ACHN (cell line): ENCODE results near the gene OBSL1.

ENCODE experiments used
- DNase-seq: peaks from one replicate; pipeline ENCODE4 v3.0.0-alpha.2; 2015
- in situ Hi-C: cut with HindIII; loops from 2 replicates; pipeline ENCODE4 v1.10.0; 2017; ENCODE audit warnings: low sequenced_read_pairs, low pct_ligation_motif_present, low pct_unique_long_range_greater_than_20kb

The OBSL1 gene

DNA sequence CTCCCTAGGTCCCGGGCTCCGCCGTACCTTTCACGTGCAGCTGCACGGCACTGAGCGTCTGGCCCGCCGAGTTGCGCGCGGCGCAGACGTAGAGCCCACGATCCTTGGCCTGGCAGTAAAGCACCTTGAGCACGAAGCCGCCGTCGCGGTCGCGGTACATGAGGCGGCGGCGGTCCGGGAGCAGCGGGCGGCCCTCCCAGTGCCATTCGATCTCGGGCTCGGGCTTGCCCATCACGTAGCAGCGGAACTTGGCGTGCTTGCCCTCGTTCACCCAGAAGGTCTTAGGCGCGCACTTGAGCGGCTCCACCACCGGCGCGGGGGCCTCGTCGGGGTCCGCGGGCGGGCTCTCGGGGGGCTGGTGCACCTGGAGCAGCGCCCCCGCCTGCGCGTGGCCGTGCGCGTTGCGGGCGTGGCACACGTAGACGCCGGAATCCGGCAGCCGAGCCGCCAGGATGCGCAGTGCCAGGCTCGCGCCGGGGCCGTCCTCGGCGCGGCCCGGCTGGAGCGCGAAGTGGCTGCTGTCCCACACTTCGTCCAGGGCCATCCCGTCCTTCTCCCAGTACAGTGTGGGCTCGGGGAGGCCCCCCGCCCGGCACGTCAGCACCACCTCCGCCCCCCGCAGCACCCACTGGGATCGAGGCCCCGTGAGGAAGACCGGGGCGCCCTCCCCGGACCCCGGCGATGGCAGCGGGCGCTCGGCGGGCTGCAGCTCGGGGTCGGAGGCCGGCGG lies 980 bp downstream of the OBSL1 start:
- peak; percentile 45 for DNase-seq
- in situ Hi-C loops = no loop called here

DNA sequence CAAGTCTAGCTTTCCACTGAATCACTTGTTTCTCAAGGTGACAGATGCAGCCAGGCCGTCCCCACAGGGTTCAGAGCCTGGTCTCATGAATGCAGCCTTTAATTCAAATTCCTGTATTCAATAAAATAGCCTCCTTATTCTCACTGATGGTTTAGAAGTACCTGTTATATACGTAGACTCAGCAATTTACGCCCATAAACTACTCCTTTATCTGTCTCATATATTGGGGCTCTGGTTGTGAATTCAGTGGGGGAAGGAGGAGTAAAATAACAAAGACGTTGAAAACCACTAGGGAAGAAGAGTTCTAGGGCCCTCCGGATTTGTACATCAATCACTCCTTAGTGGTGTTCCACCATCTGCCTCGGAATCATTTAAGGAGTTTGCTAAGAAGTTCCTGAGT lies 1.7 kb downstream of the OBSL1 start:
- in situ Hi-C loops = no loop called here
- no peak for DNase-seq

DNA sequence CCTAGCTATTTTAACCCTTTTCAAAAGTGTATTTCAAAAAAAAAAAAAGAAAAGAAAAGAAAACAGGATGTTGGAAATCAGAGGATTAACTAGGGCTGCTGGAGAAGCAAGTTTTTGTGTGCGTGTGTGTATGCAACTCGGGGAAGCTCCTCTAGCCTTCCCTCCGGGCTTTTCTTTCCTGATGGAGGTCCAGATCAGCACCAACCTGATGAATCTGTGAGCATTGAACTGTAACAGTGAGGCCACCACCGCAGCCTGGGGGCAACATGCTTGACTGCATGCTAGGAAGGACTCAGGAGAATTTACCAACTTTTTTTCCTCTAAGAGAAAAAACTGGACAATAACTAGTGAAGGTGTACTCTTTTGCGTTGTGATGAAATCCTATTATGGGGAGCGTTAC lies 2.3 kb downstream of the OBSL1 start:
- in situ Hi-C loops = no loop called here
- DNase-seq = no peak

DNA sequence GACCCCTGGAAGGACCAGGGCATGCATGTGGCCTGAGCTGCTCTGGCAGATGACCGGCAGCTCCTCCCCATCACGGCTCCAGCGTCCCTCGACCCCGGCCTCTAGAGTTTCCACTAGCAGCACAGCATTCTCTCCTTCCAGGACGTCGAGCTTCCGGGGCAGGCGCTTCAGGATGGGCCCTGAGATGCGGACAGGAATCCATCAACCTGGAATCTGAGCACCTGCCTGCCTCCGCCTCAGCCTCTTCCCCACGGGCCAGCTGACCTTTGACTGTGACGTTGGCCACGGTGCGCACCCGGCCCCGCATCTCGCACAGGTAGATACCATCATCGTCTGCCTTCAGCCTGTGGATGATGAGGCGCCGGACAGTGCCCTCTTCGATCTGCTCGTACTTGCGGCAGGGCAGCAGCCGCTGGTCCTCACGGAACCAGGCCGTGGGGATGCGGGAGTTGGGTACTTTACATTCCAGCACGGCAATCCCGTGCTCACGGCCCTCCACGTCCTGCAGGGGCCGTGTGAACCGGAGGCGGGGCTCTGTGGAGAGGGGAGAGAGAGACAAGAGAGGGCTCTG lies 3.5 kb downstream of the OBSL1 start:
- no peak for DNase-seq
- in situ Hi-C loops = no loop called here

DNA sequence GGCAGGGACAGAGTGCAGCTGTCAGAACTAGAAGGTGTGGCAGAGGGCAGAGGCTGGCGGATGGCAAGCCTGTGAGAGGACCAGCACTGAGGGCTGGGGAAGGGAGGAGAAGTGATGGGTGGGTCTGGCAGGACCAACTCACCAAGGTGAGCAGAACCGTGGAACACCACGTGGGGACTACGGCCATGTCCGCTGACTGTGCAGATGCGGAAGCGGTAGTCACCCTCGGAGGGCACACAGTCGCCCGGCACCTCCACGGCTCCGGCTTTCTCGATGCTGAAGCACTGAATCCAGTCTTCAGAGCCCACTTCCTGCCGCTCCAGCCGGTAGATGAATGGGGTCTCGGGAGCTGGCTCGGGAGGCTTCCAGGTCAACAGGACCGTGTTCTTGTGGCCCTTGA lies 4.2 kb downstream of the OBSL1 start:
- in situ Hi-C loops = no loop called here
- no peak for DNase-seq

DNA sequence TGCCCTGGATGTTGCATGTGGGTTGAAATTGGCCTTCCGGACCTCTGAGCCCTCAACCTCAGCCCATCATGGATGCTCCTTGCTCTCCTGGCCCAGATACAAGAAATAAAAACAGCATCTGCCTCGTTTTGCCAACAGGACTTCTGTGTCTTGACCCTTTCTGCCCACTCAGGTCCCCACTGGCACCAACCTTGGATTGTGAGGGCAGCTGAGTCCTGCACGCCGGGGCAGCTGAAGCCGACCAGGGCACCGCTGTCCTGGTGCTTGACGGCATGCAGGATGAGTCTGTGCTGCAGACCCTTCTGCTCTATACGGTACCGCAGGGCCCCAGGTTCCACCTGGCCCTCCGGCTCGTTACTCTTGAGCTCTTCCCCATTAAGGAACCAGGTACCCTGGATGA lies 4.7 kb downstream of the OBSL1 start:
- in situ Hi-C loops = no loop called here
- DNase-seq = no peak

DNA sequence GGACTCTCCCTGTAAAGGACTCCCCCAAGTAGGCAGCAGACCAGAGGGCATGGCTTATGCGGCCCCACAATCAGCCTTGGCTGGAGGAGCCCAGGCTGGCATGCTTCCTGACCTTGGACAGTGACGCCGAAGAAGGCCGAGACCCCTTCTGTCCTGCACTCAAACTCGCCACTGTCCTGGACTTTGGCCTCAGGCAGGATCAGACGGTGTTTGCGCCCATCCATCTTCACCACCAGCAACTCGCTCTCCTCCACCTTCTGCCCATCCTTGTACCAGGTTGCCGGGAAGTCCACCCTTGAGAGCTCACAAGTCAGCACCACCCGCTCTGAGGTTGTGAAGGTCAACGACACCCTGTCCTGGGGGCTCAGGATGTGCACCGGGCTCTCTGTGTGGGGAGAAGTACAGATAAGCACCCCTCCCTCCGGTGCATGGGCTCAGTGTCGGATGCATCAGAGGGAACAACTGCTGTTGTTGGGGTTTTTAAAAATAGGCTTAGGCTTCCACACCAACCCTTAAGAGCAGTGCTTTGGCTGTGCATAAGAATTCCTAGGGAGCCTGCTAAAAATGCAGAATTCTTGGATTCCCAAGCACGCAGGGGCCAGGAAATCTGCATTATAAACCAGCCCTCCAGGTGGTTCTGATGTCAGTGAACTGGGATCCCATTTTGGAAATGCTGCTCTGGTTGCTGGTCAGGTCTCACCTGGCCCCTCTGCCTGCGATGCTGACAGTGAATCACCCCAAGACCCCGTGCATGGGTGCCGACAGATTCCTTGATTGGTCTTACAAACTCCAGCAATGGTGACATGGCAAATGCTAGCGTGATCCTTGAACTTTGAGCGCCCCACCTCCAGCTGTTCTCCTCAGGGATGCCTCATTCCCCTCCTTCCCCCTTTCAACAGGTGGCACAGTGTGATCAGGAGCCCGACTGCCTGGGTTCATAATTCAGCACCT lies 5.9 kb downstream of the OBSL1 start:
- in situ Hi-C loops = no loop called here
- no peak for DNase-seq

DNA sequence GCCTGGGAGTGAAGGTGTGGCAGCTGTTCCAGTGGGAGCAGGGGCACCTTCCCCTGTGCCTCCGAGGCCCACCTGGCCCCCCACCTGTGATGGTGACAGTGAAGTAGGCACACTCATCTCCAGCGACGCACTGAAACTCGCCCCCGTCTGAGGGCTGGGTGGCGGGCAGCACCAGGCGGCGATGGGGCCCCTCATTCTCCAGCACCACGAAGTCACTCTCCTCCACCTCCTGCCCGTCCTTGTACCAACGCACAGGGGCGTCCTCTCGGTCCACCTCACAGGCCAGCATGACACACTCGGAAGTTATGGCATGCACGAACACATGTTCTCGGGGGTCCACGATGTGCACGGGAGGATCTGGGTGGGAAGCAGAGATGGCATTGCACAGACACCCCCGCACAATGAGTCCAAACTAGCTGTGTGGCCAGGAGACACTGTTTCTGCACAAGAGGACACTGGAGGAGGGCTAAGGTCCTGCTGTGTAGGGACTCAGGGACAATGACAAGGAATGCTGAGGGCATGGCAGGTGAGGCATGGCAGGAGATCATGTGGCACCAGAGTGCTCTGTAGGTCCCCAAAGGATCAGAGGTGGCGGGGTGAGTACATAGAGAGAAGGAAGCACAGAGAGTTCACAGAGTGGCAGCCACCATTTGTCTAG lies 7.9 kb downstream of the OBSL1 start:
- DNase-seq = no peak
- in situ Hi-C loops = no loop called here

DNA sequence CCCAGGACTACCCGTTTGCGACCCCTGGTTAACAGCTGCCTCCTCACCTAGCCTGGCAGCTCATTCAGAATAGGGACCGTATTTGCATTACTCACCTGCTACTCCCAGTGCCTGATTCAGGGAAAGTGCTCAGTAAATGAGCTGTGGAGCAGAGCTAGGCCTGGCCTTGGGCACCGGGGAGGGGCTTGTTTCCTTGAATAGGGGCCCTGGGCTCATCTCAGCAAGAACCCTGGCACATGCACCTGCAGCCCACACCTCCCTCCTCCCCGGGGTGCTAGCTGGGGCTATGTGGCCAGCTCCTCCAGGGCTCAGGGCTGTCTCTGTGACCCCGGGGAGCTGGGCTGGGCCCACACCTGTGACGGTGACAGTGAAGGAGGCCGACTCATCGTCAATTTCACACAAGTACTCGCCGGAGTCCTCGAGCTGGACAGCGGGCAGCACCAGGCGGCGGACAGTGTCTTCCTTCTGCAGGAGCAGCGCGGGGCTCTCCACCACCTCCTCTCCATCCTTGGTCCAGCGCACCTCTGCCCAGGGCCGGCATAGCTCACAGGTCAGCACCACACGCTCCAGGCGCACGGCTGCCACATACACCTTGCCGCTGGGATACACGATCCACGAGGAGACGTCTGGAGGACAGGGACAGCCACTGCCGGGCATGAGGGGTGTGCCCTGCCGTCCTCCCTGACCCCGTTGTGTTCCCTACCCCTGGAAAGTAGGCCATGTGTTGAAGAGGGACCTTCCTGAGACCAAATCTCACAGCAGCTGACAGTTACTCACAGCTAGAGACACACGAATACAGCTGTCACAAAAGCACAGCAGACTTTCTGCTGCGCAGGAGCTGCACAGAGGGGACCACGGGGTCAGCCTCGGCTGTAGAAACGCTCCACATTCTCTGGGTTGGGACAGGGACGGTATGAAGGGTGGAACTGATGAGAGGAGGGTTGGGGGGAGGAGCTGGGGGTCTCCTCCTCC lies 9.0 kb downstream of the OBSL1 start:
- no peak for DNase-seq
- in situ Hi-C loops = no loop called here

DNA sequence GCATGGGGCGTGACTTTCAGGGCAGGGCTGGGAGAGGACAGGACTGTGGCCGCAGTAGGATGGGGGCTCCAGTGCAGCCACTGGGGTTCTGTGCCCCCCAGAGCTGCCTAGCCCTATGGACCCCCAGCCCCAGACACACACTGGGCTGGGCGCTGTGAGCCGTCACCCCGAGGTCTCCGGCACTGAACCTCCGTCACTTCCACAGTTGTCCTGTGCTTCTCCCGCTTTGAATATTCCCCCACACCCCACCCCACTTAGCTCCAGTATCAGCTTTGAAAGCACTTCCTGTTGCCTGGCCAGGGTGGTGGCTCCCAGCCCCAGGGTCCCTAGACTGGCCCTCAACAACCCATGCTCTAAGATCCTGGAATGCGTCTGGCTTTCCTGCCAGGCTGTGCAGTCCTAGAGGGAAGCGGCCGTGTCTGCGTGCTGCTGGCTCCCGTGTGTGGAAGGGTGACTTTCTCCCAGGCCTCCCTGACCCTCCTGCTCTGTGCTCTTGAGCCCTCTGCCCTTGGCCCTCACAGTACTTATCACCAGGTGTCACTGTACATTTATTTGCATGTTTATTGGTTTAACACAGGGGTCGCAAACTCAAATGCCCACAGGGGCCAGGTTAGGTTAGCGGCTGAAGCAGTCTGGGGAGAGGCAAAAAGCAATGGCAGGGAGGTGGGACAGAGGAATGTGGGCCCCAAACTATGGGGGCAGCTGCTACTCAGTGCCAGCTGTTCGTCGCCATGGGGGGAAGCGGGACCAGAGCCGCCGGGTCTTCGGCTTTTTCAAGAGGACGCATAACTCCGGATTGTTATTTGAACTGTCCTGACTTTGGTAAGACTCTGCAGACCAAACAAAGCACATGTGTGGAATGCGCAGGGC lies 9.9 kb downstream of the OBSL1 start:
- in situ Hi-C loops = no loop called here
- DNase-seq = no peak

DNA sequence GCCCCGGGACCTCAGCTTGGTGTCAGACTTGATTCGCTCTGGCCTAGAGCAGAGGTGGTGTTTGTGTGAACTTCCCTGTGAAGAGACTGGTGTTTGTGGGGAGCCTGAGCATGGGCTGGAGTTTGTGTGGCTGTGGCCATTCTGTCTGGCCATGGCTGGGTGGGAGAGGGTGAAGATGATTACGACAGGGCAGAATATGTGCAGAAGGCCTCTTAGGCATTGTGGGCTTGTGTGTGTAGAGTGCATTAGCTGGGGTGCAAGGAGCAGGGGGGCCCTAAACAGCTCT lies 10.5 kb downstream of the OBSL1 start:
- no peak for DNase-seq
- in situ Hi-C loops = no loop called here

DNA sequence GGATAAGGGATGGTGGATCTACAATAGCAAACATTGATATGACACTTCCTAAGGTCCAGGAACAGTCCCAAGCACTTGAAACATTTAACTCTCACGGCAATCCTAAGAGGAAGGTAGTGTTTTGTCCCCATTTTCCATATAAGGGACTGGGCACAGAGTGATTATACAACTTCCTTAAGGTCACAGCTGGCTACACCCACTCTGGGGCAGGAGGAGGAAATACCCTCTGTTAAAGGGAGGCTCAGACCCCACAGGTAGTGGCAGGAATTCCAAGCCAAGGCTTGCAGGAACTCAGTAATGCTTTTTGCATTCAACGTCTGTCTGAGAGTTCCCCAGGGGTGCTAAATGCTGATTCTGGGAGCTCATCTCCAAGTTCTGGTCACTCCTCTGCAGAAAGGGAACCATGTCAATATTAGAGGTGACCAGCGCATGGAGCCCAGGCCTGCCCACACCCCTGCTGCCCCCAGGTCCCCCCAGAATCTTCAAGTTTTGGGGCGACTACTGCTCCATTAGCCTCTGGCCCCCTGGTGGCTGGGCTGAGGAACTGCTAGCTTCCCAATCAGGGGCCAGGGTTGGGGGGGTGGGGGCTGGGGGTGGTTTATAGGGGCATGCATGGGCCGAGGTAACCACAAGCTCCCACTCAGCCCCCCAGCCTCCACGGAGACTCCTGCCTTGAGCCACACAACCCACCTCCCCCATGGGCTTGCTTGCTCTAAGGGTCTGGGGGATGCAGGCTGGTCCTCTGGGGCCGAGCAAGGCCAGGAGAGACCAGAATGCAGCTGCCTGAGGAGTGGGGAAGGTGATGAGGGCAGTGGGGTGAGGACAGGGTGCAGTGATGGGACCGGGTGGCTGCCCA lies 11.1 kb downstream of the OBSL1 start:
- in situ Hi-C loops = no loop called here
- no peak for DNase-seq

DNA sequence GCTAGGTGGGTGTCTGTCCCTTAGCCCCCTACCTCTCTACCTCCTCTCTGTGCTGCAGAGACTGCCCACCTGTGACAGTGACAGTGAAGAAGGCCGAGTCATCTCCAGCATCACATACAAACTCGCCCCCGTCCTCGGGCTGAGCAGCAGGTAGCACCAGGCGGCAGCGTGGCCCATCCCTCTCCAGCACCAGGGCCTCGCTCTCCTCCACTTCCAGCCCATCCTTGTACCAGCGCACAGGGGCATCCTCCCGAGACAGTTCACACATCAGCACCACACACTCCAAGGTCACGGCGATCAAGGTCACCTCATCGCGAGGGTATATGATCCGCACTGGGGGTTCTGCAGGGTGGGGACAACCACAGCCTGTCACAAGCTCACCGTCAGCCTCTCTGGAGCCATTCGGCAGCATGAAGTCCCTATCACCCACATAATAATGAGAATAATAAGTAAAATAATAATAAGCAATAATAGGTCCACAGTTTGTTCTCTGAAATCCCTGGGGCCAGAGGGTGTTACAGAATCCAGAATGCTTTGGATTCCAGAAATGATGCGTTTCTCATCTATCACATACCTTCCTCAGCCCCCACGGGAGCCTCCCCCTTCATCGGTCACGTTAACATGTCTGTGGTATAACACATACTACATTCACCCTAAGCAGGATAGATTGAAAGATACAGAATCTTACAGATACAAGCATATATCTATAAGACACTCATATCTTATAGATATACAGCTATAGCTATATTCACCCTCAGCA lies 12.0 kb downstream of the OBSL1 start:
- no peak for DNase-seq
- in situ Hi-C loops = no loop called here

DNA sequence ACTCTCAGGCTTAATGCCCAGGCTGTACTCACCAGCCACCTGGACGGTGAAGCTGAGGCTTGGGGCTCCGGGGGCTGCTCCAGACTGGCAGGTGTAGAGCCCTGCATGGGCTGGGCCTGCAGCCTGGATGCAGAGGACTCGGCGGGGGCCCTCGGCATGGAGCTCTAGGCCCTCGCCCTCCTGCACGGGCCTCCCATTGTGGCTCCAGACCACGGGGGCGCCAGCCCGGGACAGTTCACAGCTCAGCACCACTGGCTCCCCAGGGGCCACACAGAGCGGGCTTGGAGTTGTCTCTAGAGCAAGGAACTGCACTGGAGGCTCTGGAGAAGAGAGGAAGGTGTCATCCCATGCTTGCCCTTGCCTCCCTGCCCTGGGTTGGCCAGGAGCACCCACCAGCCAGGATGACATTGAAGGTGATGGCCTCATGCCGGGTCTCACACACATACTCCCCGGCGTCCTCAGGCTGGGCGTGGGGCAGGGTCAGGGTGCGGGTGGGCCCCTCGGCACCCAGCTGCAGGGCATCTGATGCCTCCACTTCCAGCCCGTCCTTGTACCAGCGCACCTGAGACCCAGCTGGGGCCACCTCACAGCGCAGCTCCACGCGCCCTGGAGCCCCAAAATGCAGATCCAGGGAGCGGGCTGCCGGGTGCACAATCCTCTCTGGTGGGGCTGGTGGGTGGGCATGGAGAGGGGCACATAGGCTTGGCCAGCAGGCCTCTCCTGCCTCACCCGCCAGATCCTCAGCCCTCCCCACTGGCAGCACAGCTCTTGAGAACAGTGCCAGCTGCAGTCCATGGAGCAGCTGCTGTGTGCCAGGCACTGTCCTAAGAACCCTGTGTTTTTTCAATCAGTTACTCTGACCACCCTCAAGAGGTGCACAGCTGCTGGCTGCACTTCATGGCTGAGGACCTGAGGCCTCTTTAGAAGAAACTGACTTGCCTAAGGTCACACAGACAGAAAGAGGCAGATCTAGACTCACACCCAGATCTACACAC lies 13.3 kb downstream of the OBSL1 start:
- in situ Hi-C loops = no loop called here
- no peak for DNase-seq

DNA sequence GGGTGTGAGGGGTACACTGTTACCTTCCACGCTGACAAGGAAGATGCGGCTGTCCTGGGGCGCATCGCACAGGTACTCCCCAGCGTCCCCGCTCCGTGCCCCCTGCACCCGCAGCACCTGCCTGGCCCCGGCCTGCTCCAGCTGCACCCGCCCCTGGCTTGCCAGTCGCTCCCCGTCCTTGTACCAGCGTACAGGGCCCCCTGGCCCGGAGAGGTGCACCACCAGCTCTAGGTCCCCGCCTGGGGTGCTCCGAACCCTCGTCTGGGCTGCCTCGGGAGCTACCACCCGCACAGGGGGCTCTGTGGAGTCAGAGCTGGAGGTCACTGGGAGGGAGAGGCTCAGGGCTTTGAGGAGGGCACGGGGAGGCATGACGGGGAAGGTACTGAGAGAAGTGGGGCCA lies 14.0 kb downstream of the OBSL1 start:
- in situ Hi-C loops = no loop called here
- DNase-seq = no peak
